Heart right ventricle (tissue), 16 donors: ENCODE results near the gene HMCN2. TPM values are rescaled to one million over a fixed set of nuclear protein-coding genes. Genes with fewer than 3 reads are reported as not detected.

Experiments
- ATAC-seq, 8 donors: fragments of 200-7000 bp; cut with Tn5 transposase; one replicate each; pipeline ENCODE4 v1.9.1; 2020; ENCODE audit warnings: mild to moderate bottlenecking in 8 of 8, moderate library complexity in 8 of 8, moderate number of reproducible peaks in 1 of 8
- DNase-seq, 2 donors: peaks; one replicate each; pipeline ENCODE4 v3.0.0-alpha.2; 2020
- H3K27ac ChIP-seq, 10 donors: fragments of 200-600 bp; sonication (generic) in 2 of 10; one replicate each; pipeline versions ENCODE4 v1.5.0 to v1.8.0; 2020 to 2022; ENCODE audit warnings: mild to moderate bottlenecking in 3 of 10
- H3K27me3 ChIP-seq, 7 donors: fragments of 200-600 bp; one replicate each; pipeline ENCODE4 v1.8.0; 2021 to 2022; ENCODE audit warnings: mild to moderate bottlenecking in 2 of 7
- H3K36me3 ChIP-seq, 9 donors: fragments of 200-600 bp; sonication (generic) in 1 of 9; one replicate each; pipeline versions ENCODE4 v1.5.0 to v1.8.0; 2020 to 2022; ENCODE audit warnings: mild to moderate bottlenecking in 2 of 9
- H3K4me1 ChIP-seq, 9 donors: fragments of 200-600 bp; sonication (generic) in 1 of 9; one replicate each; pipeline versions ENCODE4 v1.5.0 to v1.8.0; 2020 to 2022; ENCODE audit warnings: mild to moderate bottlenecking in 4 of 9
- H3K4me3 ChIP-seq, 10 donors: fragments of 200-600 bp; sonication (generic) in 2 of 10; one replicate each; pipeline versions ENCODE4 v1.5.0 to v1.8.0; 2020 to 2022; ENCODE audit warnings: mild to moderate bottlenecking in 7 of 10, moderate library complexity in 2 of 10
- H3K9me3 ChIP-seq, 11 donors: fragments of 200-600 bp in 10 of 11; sonication (generic) in 2 of 11; one replicate each; pipeline versions ENCODE4 v1.5.0 to v1.8.0; 2013 to 2022; ENCODE audit warnings: mild to moderate bottlenecking in 2 of 11, control low read depth in 1 of 11, moderate library complexity in 1 of 11
- WGBS, 2 donors: extraction: QIAGEN DNeasy Blood & Tissue Kit; methylation state at CpG; one replicate each; pipeline ENCODE4 v1.1.7; 2013; ENCODE audit warnings: inconsistent platforms in 1 of 2; 5-methylcytosine and 5-hydroxymethylcytosine counted together
- intact Hi-C, 10 donors: fragments of 100-400 bp; cut with DNase I; formaldehyde crosslinking; loops; one replicate each; pipeline versions ENCODE4 v1.11.1 to v1.14.2; 2022
- polyA plus RNA-seq, 2 donors: library from polyadenylated mRNA; stranded (reverse); fragments of 200-250 nt; gene quantifications; one replicate each; pipeline ENCODE4 v1.2.3, GENCODE V29; 2013
- total RNA-seq, 10 donors: library from RNA; stranded (reverse); fragmentation: NEBNext Ultra II Directional in 3 of 10; extraction: Animal tissue kit (Norgen Biotek cat#: 25700) in 3 of 10; gene quantifications; one replicate each; pipeline versions ENCODE4 v1.2.1 to v1.2.4, GENCODE V29; 2021 to 2023
- TF ChIP-seq, protein P1 (sequence below), 9 donors: fragments of 200-600 bp; sonication (generic) in 2 of 9; IDR thresholded peaks; one replicate each; pipeline versions ENCODE4 v1.5.0 to v1.8.0; 2021 to 2022; ENCODE audit warnings: antibody characterized with exemption in 9 of 9, mild to moderate bottlenecking in 5 of 9, moderate library complexity in 1 of 9
- donor health status: Arrhythmogenic right ventricular cardiomyopathy.
- donor health status: ischemic (EF 13 %, LVEDD 7.1; RV severe dilation, severe dysfunction).
- donor health status: healthy with polysubstance abuse.
- donor health status: DM: no; HTN: yes; CAD: no.
- donor health status: DM: no; HTN: no; CAD: no.
- donor health status: ischemic (EF 25% LVEDD 6.9; RV normal size, moderate dysfunction).
- donor health status: ischemic (EF 25% LVEDD 5.7; RV mildly dilated, moderate dysfunction).
- donor health status: healthy.
- donor health status: DM: yes; HTN: yes; CAD: no.
- donor health status: Ischemic cardiomyopathy.
- donor health status: ischemic (EF 35%, LVEDD 5.7; RV mildly dilated, moderate dysfunction).
- donor health status: nonischemic (EF 11% LVEDD 7.7; RV severe dilation, severe dysfunction).
- donor health status: DM: yes; HTN: yes; CAD: no.
- donor health status: PGD.
- donor health status: ischemic (EF 29% LVEDD 5.4; RV normal size, mild dysfunction).
- donor health status: nonischemic (EF 23%, LVEDD 6.1; RV moderate dilation, normal function).

Gene HMCN2
- total and polyA plus RNA-seq, 12 donors: 2.6 to 10.2 (median 4.9) TPM

DNA sequence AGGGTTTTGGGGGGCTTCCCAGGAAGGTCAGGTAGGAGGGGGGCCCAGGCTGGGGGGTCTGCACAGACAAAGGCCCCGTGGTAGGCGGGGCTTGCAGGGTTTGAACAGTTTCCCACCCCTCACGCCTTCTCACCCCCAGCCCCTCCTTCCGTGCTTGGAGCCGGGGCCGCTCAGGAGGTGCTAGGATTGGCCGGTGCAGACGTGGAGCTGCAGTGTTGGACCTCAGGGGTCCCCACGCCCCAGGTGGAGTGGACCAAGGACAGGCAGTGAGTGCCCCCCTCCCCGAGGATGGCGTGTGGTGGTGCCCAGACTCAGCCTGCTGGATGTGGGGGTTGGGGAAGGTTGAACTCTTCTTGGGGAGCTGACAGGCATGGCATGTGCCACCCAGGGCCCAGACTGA is 83.8 kb downstream of the HMCN2 start:
- no peak overlapping the region for H3K4me3 ChIP-seq
- no peak for DNase-seq
- ATAC-seq: no peak
- H3K27ac ChIP-seq: no peak overlapping the region
- no peaks in the 10 kb centered on the region for H3K27me3 ChIP-seq
- H3K36me3 ChIP-seq: no peaks in the 10 kb centered on the region
- WGBS, 2 donors: 67 to 71% methylated on average over 11 of the region's 11 CpGs
- no peaks in the 10 kb centered on the region for H3K9me3 ChIP-seq
- intact Hi-C loops: loop anchor here in 3 of 10 donors (5.0 to 10.0 kb wide), 2 partner anchors 242 to 245 kb away; no protein-coding TSS in a partner anchor
- H3K4me1 ChIP-seq: no peaks in the 10 kb centered on the region
- TF ChIP-seq, protein P1, sequence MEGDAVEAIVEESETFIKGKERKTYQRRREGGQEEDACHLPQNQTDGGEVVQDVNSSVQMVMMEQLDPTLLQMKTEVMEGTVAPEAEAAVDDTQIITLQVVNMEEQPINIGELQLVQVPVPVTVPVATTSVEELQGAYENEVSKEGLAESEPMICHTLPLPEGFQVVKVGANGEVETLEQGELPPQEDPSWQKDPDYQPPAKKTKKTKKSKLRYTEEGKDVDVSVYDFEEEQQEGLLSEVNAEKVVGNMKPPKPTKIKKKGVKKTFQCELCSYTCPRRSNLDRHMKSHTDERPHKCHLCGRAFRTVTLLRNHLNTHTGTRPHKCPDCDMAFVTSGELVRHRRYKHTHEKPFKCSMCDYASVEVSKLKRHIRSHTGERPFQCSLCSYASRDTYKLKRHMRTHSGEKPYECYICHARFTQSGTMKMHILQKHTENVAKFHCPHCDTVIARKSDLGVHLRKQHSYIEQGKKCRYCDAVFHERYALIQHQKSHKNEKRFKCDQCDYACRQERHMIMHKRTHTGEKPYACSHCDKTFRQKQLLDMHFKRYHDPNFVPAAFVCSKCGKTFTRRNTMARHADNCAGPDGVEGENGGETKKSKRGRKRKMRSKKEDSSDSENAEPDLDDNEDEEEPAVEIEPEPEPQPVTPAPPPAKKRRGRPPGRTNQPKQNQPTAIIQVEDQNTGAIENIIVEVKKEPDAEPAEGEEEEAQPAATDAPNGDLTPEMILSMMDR (IDR thresholded peaks at IDR 0.05): no peak

DNA sequence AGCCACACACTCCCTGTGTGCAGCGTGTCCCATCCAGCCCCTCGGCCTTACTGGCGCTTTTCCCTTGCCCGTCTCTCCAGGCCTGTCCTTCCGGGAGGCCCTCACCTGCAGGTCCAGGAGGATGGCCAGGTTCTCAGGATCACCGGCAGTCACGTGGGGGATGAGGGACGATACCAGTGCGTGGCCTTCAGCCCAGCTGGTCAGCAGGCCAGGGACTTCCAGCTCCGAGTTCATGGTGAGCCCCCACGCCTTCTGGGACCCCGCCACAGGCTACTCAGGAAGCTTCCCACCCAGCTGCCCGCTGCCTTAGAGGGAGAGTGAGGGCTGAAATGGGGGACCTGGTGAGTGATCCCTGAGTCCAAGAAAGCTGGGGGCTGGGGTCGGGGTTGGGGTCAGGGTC is 85.8 kb downstream of the HMCN2 start:
- DNase-seq (no peak), ATAC-seq (no peak)
- TF ChIP-seq, protein P1 (IDR thresholded peaks at IDR 0.05): no peak
- intact Hi-C loops: no loop called here
- no peak overlapping the region for H3K27ac ChIP-seq
- WGBS, 2 donors: 85 to 94% methylated on average over 14 of the region's 14 CpGs
- no peaks in the 10 kb centered on the region for H3K4me1 ChIP-seq
- H3K27me3 ChIP-seq: no peaks in the 10 kb centered on the region
- no peak overlapping the region for H3K4me3 ChIP-seq
- no peaks in the 10 kb centered on the region for H3K9me3 ChIP-seq
- no peaks in the 10 kb centered on the region for H3K36me3 ChIP-seq

DNA sequence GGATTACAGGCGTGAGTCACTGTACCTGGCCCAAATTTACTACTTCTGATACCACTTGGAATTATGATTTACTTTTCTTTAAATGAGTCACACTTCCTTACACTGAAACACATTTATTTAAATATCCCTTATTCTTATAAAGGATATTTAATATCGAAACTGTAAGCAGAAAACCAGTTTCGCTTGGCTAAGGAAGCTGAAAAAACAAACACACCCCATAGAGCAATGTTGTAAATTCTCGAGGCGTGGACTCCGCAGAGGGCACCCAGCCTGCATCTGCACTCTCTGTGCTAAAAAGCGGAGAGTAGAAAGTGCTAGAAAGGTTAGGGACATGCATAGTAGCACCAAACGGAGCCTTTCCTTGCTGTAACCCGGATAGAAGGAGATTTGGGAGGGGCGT is 86.5 kb downstream of the HMCN2 start:
- no peak for DNase-seq
- no peaks in the 10 kb centered on the region for H3K27me3 ChIP-seq
- no peak overlapping the region for H3K4me3 ChIP-seq
- no peaks in the 10 kb centered on the region for H3K9me3 ChIP-seq
- intact Hi-C loops: no loop called here
- no peak for ATAC-seq
- H3K4me1 ChIP-seq: no peaks in the 10 kb centered on the region
- no peaks in the 10 kb centered on the region for H3K36me3 ChIP-seq
- H3K27ac ChIP-seq: no peak overlapping the region
- WGBS, 2 donors: 87 to 90% methylated on average over 10 of the region's 10 CpGs
- TF ChIP-seq, protein P1 (IDR thresholded peaks at IDR 0.05): no peak

DNA sequence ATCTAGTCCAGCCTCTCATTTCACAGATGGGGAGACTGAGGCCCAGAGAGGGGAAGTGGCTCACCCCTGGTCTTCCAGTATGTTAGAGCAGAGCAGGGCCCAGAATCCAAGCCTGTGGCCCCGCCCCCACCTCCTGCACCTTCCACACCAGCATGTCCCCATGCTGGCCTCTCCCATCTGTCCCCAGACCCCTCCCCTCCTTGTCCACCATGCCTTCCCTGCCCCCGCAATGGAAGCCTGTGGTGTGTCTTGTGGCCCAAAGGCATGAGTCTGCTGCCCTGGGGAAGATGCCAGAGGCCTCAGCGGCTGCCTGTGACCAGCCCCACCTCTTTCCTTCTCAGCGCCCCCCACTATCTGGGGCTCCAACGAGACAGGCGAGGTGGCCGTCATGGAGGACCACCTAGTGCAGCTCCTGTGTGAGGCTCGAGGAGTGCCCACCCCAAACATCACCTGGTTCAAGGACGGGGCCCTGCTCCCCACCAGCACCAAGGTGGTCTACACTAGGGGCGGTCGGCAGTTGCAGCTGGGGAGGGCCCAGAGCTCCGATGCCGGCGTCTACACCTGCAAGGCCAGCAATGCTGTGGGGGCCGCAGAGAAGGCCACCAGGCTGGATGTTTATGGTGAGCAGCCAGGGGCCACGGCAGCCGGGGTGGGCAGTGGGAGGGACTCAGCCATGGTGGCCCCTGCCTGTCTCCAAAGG is 87.2 kb downstream of the HMCN2 start:
- Histone ChIP-seq H3K27me3 (no peaks in the 10 kb centered on the region), H3K27ac (no peak overlapping the region), H3K4me3 (no peak overlapping the region), H3K9me3 (no peaks in the 10 kb centered on the region), H3K36me3 (peaks cover 0 to under 1% (median 0%) of the 10 kb centered on the region in 9 donors), H3K4me1 (no peaks in the 10 kb centered on the region)
- intact Hi-C loops: no loop called here
- no peak for DNase-seq
- TF ChIP-seq, protein P1 (IDR thresholded peaks at IDR 0.05): no peak
- WGBS, 2 donors: 92% methylated on average over 17 of the region's 17 CpGs
- ATAC-seq: no peak
